ENCODE data around the gene MCL1.
"Not testable (repeated sequence)": the region's sequence is repeated elsewhere in the genome, so short reads cannot be mapped to it uniquely, and the experiment has no call there.

MCL1 gene

GRCh38 chr1:150579110-150579944 lies at the start of gene MCL1:
MCL1 (minus strand) TSS chr1:150579610; CDS start chr1:150579530, 80 bp downstream.
- peak; percentile 77 to 86 (median 80) for DNase-seq

- DNase-seq: no peak
These were observed 49.3 kb upstream of the MCL1 start for GRCh38 chr1:150628766-150629114.

GRCh38 chr1:150627826-150628410 lies 48.5 kb upstream of the MCL1 start:
- no peak for DNase-seq

GRCh38 chr1:150626150-150626549 lies 46.7 kb upstream of the MCL1 start:
- no peak for DNase-seq

DNA sequence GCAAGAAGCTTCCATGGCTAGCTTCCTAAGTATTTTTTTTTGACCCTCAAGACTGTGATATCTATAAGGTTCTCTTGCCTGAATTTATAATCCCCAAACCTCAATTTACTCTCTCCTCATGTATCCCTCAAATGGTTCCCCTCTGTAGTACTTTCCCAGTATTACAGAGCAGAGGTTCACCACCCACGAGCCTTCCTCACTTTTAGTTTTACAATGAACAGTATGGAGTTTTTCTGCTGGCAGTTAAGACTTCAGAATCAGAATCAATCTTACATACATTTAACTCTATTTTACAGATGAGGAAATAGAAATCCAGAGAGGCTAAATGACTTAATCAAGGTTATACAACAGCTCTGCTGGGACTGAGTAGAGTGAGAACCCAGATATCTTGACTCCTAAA lies 45.1 kb upstream of the MCL1 start:
- DNase-seq: not testable (repeated sequence)

- DNase-seq: not testable (repeated sequence)
These were observed 44.7 kb upstream of the MCL1 start for GRCh38 chr1:150624134-150624533.

GRCh38 chr1:150622303-150622975 lies 43.0 kb upstream of the MCL1 start:
- no peak for DNase-seq

DNA sequence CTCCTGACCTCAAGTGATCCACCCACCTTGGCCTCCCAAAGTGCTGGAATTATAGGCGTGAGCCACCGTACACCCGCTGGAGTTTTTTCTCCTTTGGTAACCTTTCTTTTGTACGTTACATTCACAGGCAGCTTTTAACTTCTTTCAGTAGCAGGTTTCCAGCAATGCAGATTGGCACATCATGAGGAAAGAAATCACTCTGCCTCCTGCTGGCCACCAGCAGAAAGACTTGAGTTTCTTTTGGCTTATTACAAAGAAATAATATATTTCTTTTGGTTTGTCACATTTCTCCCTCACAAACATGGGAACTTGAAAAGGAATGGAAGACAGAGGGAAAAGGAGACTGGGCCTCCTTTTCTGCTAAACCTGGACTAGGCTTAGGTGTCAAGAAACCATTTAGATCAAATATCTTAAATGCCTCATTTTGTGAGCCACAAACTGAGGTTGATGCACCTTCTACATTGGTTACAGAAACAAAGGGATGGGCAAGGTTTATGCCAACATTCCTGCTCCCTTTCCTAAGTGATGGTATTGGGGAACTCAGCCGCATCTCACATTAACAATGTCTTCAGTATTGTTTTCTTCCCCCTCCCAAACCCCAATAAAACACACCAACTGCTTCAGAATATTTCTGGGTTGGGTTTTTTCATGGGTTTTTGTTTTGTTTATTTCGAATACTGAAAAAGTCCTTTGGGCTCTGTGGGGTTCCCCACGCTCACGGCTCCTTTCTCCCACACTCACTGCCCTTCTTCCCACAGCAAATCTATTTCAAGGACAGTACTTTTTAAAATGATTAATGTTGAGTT lies 42.3 kb upstream of the MCL1 start:
- DNase-seq: peak; percentile 22 to 74 (median 44)

- DNase-seq: no peak
These were observed 41.5 kb upstream of the MCL1 start for GRCh38 chr1:150620919-150621318.

DNA sequence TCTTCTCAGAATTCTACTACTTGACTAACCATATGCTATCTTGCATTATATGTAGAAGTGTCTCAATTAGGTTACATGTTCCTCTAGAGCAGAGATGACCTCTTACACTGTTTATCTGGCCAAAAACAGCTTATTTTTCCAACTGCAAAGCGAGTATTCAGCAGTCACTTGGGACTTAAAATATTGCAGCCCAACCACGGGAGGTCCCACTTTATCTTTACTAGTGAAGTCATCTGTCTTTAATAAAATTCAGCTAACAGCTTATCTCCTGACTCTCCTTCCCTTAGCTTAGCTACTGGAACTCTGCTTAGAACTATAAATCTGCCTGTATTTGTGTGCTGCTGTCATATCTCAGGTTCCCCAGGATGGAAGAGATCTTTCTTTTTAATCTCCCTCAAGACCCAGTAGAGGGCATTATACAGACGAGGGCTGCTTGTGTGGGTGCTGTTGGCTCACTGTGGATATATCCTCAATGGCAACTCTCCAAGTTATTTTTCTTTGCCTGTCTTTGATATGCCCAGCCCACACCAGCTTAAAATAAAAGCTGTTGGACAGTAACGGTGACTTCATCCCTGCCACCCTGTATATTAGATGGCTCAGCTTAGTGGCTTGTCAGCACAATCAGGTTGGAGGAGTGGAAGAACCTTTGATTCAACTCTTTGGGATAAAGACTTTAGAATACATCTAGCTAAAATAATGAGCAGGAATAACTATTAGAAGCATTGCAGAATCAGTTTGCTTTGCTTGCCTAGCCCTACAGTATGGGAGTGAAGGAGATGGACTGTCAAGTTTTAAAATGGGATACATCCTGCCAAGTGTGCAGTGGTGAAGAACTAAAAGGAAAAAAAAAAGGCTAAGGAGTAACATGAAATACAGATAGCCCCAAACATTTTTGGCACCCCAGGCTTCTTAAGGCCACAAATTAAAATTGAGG lies 40.4 kb upstream of the MCL1 start:
- DNase-seq: peak in 2 of 6 experiments; percentile 12 to 13

DNA sequence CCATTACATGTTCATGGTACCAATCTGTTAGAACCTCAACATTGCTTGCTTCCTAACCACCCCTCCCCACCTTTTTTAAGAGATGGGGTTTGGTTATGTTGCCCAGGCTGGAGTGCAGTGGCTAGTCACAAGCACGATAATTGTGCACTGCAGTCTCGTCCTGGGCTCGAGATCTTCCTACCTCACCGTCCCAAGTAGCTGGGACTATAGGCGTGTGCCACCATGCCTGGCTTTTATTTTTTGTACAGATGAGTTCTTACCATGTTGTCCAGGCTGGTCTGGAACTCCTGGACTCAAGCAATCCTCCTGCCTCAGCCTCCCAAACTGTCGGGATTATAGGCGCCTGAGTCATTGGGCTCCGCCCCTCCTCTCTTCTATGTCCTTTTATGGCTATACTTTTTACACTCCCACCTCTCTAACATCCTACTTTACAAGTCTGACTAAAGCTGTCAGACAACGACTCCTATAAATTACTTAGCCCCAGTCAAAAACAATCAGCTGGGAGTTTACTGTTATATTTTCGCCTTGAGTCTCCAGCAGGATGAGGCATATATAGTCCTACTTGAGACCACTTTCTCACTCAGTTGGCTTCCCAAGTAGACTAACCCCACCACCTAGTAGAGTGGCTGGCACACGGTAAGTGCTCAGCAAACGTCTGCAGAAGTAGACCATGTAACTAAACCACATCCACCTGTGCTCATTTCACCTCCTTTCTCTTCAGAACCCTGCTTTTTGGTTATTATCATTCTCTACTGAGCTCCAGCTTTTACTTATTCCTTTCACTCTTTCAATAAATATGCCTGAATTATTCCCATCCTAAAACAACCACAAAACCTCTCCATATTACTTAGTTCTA lies 36.2 kb upstream of the MCL1 start:
- no peak for DNase-seq

DNA sequence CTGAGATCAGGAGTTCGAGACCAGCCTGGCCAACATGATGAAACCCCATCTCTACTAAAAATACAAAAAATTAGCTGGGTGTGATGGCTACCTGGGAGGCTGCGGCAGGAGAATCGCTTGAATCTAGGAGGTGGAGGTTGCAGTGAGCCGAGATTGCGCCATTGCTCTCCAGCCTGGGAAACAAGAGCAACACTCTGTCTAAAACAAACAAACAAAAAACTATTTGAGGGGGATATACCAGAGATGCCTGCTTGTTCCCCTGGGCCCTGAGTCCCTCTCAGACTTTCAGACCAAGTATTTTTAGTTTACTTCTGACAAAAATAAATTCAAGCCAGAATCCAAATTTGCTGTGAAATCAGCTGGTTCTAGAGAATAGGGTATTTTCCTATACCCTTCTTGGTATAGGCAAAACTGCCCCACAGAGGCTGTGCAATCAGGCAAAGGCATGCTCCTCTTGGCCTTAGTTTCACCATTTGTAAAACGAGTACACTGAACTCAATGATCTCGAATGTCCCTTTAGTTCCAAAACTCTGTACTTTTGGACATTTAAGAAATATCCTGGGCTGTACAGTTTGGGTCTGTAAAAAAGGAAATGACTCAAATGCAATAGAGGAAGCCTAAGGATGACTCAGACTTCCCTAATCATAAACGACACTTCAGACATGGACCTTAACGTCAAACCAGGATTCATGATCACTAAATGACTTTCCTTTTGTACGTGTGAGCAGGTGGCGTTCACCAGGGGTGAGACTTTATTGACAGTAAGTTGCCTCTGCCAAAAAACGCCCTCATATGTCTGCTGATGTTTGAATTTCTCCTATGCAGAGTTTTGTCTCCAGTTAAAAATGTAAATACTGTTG lies 33.9 kb upstream of the MCL1 start:
- peak in 1 of 6 experiments; percentile 9 for DNase-seq

DNA sequence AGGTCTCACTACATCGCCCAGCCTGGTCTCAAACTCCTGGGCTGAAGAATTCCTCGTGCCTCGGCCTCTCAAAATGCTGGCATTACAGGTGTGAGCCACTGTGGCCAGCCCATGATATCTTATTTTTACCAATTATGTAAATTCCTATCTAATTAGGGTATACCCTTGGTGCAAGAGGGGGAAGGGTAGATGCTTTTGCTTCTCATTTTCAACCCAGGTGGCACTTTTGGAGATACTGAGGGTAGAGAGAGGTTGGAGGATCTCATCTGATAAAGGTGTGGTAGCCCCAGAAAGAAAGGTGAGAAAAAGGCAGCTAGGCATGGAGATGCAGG lies 32.6 kb upstream of the MCL1 start:
- no peak for DNase-seq

GRCh38 chr1:150610576-150610975 lies 31.2 kb upstream of the MCL1 start:
- DNase-seq: no peak

- no peak for DNase-seq
These were observed 30.3 kb upstream of the MCL1 start for GRCh38 chr1:150609732-150610131.

DNA sequence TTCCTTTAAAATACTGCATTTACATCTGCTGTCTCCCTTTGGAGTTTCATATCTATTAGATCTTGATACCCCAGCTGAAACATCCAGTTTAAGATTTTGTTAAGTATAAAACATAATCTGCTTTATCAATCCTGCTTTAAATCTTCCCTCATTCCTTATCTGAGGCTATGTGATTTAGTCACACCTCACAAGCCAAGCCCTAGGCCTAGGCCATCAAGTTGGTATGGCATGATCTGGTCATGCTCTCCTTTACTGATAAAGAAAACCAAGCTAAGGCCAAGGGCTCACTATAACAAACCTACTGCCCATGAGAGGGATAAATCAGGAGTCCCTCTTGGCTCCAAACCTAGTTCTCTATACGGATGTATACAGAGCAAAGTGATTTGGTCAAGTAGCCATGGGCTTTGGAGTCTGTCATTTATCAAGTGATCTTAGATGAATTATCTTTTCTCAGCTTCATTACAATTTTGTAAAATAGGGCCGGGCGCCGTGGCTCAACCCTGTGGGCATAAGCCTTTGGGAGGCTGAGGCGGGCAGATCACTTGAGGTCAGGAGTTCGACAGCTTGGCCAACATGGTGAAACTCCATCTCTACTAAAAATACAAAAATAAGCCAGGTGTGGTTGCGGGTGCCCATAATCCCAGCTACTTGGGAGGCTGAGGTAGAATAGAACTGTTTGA lies 27.2 kb upstream of the MCL1 start:
- no peak for DNase-seq

DNA sequence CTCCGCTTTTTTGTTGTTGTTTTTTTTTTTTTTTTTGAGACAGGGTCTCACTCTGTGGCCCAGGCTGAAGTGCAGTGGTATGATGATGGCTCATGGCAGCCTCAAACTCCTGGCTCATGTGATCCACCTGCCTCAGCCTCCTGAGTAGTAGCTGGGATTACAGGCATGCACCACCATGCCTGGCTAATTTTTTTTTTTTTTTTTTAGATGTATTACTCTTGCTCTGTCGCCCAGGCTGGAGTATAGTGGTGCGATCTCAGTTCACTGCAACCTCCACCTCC lies 26.0 kb upstream of the MCL1 start:
- DNase-seq: not testable (repeated sequence)

DNA sequence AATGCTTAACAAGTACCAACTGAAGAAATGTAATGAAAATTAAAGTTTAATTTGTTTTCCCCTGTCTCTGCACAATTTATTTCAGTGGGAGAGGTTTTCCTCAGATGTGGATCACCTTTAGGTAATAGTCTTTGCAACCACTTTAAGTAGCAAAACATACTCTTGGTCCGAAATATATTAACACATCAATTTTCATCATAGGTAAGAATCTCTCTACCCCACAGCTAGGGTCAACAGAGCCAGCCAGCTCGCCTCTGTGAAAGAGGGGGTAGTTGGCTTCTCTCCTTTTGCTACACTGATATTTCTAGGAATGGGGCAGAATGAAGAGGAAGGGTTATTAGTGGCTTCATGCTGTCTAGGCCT lies 24.8 kb upstream of the MCL1 start:
- DNase-seq: no peak

- no peak for DNase-seq
These were observed 24.3 kb upstream of the MCL1 start for GRCh38 chr1:150603711-150604110.

GRCh38 chr1:150602372-150602771 lies 23.0 kb upstream of the MCL1 start:
- not testable (repeated sequence) for DNase-seq

All from stimulated activated naive CD4-positive, alpha-beta T cell (primary cell).